Measurements from ENCODE around the gene CASP9. TPM values are rescaled to one million over a fixed set of nuclear protein-coding genes. Genes with fewer than 3 reads are reported as not detected.
"Not testable (repeated sequence)": the region's sequence is repeated elsewhere in the genome, so short reads cannot be mapped to it uniquely, and the experiment has no call there.

Gene CASP9
- total and polyA plus RNA-seq, 2 of the 13 experiments (the other 11 are each of a cell fraction or from before 2014, with no cell fraction given), result 8.5 to 11.5 TPM

DNA sequence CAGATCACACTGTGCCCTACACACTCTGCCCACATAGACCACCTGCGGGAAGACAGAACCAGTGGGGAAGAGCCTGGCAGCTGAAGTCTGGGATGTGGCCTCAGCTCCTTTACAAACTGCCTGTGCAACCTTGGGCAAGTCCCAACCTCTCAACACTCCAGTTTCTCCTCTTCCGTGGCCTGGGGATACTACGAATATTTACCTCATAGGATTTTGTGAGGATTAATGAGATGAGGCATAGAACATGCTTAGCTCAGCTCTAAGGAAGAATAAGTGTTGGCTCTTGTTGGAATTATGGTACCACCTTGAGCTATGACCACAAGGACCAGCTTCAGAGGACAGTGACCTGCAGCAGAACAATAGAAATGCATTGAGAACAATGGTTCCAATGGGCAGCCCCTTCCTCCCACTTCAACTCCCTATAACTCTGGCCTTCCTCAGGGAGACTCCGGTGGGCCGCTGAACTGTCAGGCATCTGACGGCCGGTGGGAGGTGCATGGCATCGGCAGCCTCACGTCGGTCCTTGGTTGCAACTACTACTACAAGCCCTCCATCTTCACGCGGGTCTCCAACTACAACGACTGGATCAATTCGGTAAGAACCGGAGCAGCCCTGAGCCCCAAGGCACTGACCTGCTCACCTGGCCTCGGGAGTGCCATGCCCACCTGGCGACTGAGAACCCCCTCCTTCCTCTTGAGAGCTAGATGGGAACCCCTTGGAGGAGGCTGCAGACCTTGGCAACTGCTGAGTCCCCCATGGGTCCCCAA is 37.0 kb downstream of the CASP9 start:
- intact Hi-C loops (cut with micrococcal nuclease; ENCODE audit: unreplicated experiment); H3K9me3 ChIP-seq (ENCODE audit: low read length); H3K27me3 ChIP-seq (ENCODE audit: control insufficient read depth in 1 of 2, insufficient read depth in 2 of 2, low read length in 2 of 2); H2AFZ ChIP-seq (ENCODE audit: low read length); H3K4me3 ChIP-seq (replicated peaks in 1 of 3; ENCODE audit: insufficient read depth in 1 of 3, low read depth in 2 of 3, low read length in 3 of 3); BruUV-seq (replicated peaks); POLR2A ChIA-PET; H3K4me2 ChIP-seq (ENCODE audit: low read depth, low read length); H3K9ac ChIP-seq (ENCODE audit: insufficient read depth, low read depth, low read length); H3K36me3 ChIP-seq (replicated peaks in 1 of 2; ENCODE audit: control insufficient read depth in 1 of 2, insufficient read depth in 2 of 2, low read length in 2 of 2); CTCF ChIA-PET (ENCODE audit: low intra/inter-chr PET ratio, low total read pairs); H3K79me2 ChIP-seq (ENCODE audit: insufficient read depth, low read length); H4K20me1 ChIP-seq (ENCODE audit: insufficient read depth, low read length); FAIRE-seq; DNase-seq (ENCODE audit: low spot score); in situ Hi-C loops (cut with HindIII; ENCODE audit: extremely low pct_ligation_motif_present, low pct_unique_long_range_greater_than_20kb); H3K4me1 ChIP-seq (ENCODE audit: insufficient read depth, low read length); H3K27ac ChIP-seq (ENCODE audit: extremely low read length, insufficient read depth, low read length); ATAC-seq: not testable (repeated sequence)
- 96% methylated on average over 15 of the region's 17 CpGs for WGBS (ENCODE audit: low lambda C conversion rate)

DNA sequence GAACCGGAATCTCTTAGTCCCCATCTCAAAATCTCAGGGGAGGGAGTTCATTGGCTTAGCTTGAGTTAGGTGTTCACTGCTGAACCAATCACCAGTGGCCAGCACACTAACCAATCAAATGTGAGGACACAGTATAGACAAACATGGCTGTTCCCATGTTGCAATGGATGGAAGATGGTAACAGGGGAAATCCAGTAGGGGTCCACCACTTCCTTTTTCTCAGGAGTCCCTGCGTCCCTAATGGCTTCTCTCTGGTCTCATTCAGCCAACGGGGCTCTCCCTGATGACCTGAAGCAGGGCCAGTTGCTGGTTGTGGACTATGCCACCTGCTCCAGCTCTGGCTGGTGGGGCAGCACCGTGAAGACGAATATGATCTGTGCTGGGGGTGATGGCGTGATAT is 38.4 kb downstream of the CASP9 start:
- no peaks in the 10 kb centered on the region for H3K36me3 ChIP-seq (replicated peaks in 1 of 2; ENCODE audit: control insufficient read depth in 1 of 2, insufficient read depth in 2 of 2, low read length in 2 of 2)
- intact Hi-C loops (cut with micrococcal nuclease; ENCODE audit: unreplicated experiment), result no loop called here
- H2AFZ ChIP-seq (ENCODE audit: low read length), result no peak overlapping the region
- no peak overlapping the region for H3K27ac ChIP-seq (ENCODE audit: extremely low read length, insufficient read depth, low read length)
- H4K20me1 ChIP-seq (ENCODE audit: insufficient read depth, low read length), result no peaks in the 10 kb centered on the region
- ChIA-PET CTCF (ENCODE audit: low intra/inter-chr PET ratio, low total read pairs) (no interaction called here), POLR2A (no interaction called here)
- no peak for TF ChIP-seq HNRNPUL1 (IDR thresholded peaks at IDR 0.05; ENCODE audit: low read depth, low read length)
- TF ChIP-seq LCORL (IDR thresholded peaks at IDR 0.05), result no peak
- no peak for TF ChIP-seq LCORL (CRISPR knock-in tag; IDR thresholded peaks at IDR 0.05)
- no peak for TF ChIP-seq ZNF557 (CRISPR knock-in tag; IDR thresholded peaks at IDR 0.05)
- no peak for TF ChIP-seq ZNF619 (CRISPR knock-in tag; IDR thresholded peaks at IDR 0.05)
- no peak overlapping the region for H3K9ac ChIP-seq (ENCODE audit: insufficient read depth, low read depth, low read length)
- H3K79me2 ChIP-seq (ENCODE audit: insufficient read depth, low read length), result no peaks in the 10 kb centered on the region
- no peak for ATAC-seq
- H3K9me3 ChIP-seq (ENCODE audit: low read length), result no peaks in the 10 kb centered on the region
- no peak overlapping the region for H3K4me2 ChIP-seq (ENCODE audit: low read depth, low read length)
- 87% methylated on average over 4 of the region's 6 CpGs for WGBS (ENCODE audit: low lambda C conversion rate)
- no peak for DNase-seq (ENCODE audit: low spot score)
- no peak overlapping the region for H3K4me3 ChIP-seq (replicated peaks in 1 of 3; ENCODE audit: insufficient read depth in 1 of 3, low read depth in 2 of 3, low read length in 3 of 3)
- H3K27me3 ChIP-seq (ENCODE audit: control insufficient read depth in 1 of 2, insufficient read depth in 2 of 2, low read length in 2 of 2), result 0 out of 5 replicates have a peak, but pooled peaks cover 0 to 1% of the 10 kb centered on the region in 2 experiments
- H3K4me1 ChIP-seq (ENCODE audit: insufficient read depth, low read length), result no peaks in the 10 kb centered on the region
- no peak for FAIRE-seq
- in situ Hi-C loops (cut with HindIII; ENCODE audit: extremely low pct_ligation_motif_present, low pct_unique_long_range_greater_than_20kb), result no loop called here
- BruUV-seq (replicated peaks), result no TSS peak

Data from HepG2 (cell line).